Measurements from ENCODE around the gene GPR55. TPM values are rescaled to one million over a fixed set of nuclear protein-coding genes. Genes with fewer than 3 reads are reported as not detected.
A peak's percentile ranks its signal among the peaks of the same experiment; 100 is the strongest.

GPR55 gene
- total and polyA plus RNA-seq, 10 donors: 0.86 to 6.8 (median 3.1) TPM

- Histone ChIP-seq H3K4me3 (peak overlapping the region in 4 of 8 donors; percentile 2 to 82 (median 74)), H3K9me3 (no peaks in the 10 kb centered on the region), H3K27ac (peak overlapping the region in 7 of 8 donors; percentile 34 to 84 (median 74)), H3K27me3 (replicated peaks in 1 of 7) (peaks cover 0 to 43% (median 13%) of the 10 kb centered on the region in 7 donors), H3K36me3 (no peaks in the 10 kb centered on the region), H3K4me1 (peaks cover 33 to 91% (median 72%) of the 10 kb centered on the region in 6 donors)
- intact Hi-C loops (cut with DNase I; ENCODE audit: low total_unique reads): no loop called here
- WGBS, 5 donors: 20 to 32% (median 28%) methylated on average over 12 to 13 of the region's 13 CpGs
- peak; percentile 87 for DNase-seq
- TF ChIP-seq CTCF (IDR thresholded peaks at IDR 0.05 in 8 of 11, conservative IDR thresholded peaks at IDR 0.05 in 3 of 11) (peak in 1 of 11 experiments; percentile 7), POLR2AphosphoS5 (IDR thresholded peaks at IDR 0.05) (peak; percentile 13 to 83 (median 78)), POLR2A (IDR thresholded peaks at IDR 0.05) (no peak)
These were observed 58.1 kb downstream of the GPR55 start for GRCh38 chr2:230866756-230867523.

GRCh38 chr2:230865766-230866755 is 59.0 kb downstream of the GPR55 start:
- peaks cover 0 to 52% (median 13%) of the 10 kb centered on the region in 7 donors for H3K27me3 ChIP-seq (replicated peaks in 1 of 7)
- 9 to 15% (median 11%) methylated on average over 20 to 35 of the region's 35 CpGs for WGBS, 5 donors
- intact Hi-C loops (cut with DNase I; ENCODE audit: low total_unique reads): no loop called here
- H3K4me1 ChIP-seq: peaks cover 33 to 87% (median 65%) of the 10 kb centered on the region in 6 donors
- TF ChIP-seq POLR2A (IDR thresholded peaks at IDR 0.05): no peak
- peak in 1 of 3 donors; percentile 33 for TF ChIP-seq POLR2AphosphoS5 (IDR thresholded peaks at IDR 0.05)
- TF ChIP-seq CTCF (IDR thresholded peaks at IDR 0.05 in 8 of 11, conservative IDR thresholded peaks at IDR 0.05 in 3 of 11): peak in 1 of 11 experiments; percentile 7
- no peaks in the 10 kb centered on the region for H3K36me3 ChIP-seq
- DNase-seq: peak; percentile 85
- peak overlapping the region in 7 of 8 donors; percentile 54 to 82 (median 67) for H3K4me3 ChIP-seq
- H3K27ac ChIP-seq: peak overlapping the region in 7 of 8 donors; percentile 46 to 84 (median 74)
- no peaks in the 10 kb centered on the region for H3K9me3 ChIP-seq

GRCh38 chr2:230865307-230865765 is 59.7 kb downstream of the GPR55 start:
- 1 to 2% (median 1%) methylated on average over 23 to 24 of the region's 24 CpGs for WGBS, 5 donors
- peak overlapping the region; percentile 46 to 84 (median 66) for H3K27ac ChIP-seq

More at GRCh38 chr2:230865307-230865765, 59.7 kb downstream of the GPR55 start:
- no peak for TF ChIP-seq POLR2A (IDR thresholded peaks at IDR 0.05)
- no peak for TF ChIP-seq CTCF (IDR thresholded peaks at IDR 0.05 in 8 of 11, conservative IDR thresholded peaks at IDR 0.05 in 3 of 11)
- no peak for TF ChIP-seq POLR2AphosphoS5 (IDR thresholded peaks at IDR 0.05)
- H3K36me3 ChIP-seq: no peaks in the 10 kb centered on the region
- no peak for DNase-seq
- intact Hi-C loops (cut with DNase I; ENCODE audit: low total_unique reads): no loop called here
- peaks cover 29 to 80% (median 57%) of the 10 kb centered on the region in 6 donors for H3K4me1 ChIP-seq
- peak overlapping the region; percentile 54 to 83 (median 72) for H3K4me3 ChIP-seq
- H3K9me3 ChIP-seq: no peaks in the 10 kb centered on the region
- H3K27me3 ChIP-seq (replicated peaks in 1 of 7): peaks cover 0 to 59% (median 13%) of the 10 kb centered on the region in 7 donors
